Keratinocyte (primary cell): ENCODE measurements around the gene SUV39H1.
"Not testable (repeated sequence)": the region's sequence is repeated elsewhere in the genome, so short reads cannot be mapped to it uniquely, and the experiment has no call there.

Experiments
- EZH2 ChIP-seq: IDR thresholded peaks from one replicate; pipeline ENCODE4 v1.6.1; 2012; ENCODE audit warnings: inconsistent platforms, mild to moderate bottlenecking, low read length, moderate library complexity
- TF ChIP-seq, protein P1 (sequence below), 3 experiments: IDR thresholded peaks in 1 of 3; conservative IDR thresholded peaks in 1 of 3; optimal IDR thresholded peaks in 1 of 3; 2 replicates in 2 of 3; 3 replicates in 1 of 3; pipeline versions ENCODE3 to v1.5.1; 2011; ENCODE audit warnings: low read length in 3 of 3, mild to moderate bottlenecking in 3 of 3, moderate library complexity in 2 of 3, control low read depth in 1 of 3, inconsistent platforms in 1 of 3; ENCODE audit not compliant: insufficient read depth in 2 of 3; ENCODE audit errors: extremely low read depth in 1 of 3

DNA sequence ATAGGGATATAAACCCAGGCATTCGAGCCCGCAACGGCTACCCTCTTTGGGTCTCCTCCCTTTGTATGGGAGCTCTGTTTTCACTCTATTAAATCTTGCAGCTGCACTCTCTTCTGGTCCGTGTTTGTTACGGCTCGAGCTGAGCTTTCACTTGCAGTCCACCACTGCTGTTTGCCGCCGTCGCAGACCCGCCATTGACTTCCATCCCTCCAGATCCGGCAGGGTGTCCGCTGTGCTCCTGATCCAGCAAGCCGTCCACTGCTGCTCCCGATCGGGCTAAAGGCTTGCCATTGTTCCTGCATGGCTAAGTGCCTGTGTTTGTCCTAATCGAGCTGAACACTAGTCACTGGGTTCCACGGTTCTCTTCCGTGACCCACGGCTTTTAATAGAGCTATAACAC is 41.8 kb upstream of the SUV39H1 start:
- TF ChIP-seq, protein P1, sequence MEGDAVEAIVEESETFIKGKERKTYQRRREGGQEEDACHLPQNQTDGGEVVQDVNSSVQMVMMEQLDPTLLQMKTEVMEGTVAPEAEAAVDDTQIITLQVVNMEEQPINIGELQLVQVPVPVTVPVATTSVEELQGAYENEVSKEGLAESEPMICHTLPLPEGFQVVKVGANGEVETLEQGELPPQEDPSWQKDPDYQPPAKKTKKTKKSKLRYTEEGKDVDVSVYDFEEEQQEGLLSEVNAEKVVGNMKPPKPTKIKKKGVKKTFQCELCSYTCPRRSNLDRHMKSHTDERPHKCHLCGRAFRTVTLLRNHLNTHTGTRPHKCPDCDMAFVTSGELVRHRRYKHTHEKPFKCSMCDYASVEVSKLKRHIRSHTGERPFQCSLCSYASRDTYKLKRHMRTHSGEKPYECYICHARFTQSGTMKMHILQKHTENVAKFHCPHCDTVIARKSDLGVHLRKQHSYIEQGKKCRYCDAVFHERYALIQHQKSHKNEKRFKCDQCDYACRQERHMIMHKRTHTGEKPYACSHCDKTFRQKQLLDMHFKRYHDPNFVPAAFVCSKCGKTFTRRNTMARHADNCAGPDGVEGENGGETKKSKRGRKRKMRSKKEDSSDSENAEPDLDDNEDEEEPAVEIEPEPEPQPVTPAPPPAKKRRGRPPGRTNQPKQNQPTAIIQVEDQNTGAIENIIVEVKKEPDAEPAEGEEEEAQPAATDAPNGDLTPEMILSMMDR (optimal IDR thresholded peaks at IDR 0.05 in 1 of 3, IDR thresholded peaks at IDR 0.05 in 1 of 3, conservative IDR thresholded peaks at IDR 0.05 in 1 of 3; ENCODE audit: extremely low read depth in 1 of 3, insufficient read depth in 2 of 3, low read length in 3 of 3), result not testable (repeated sequence)
- not testable (repeated sequence) for TF ChIP-seq EZH2
